ENCODE data around the gene CLEC1A.

CLEC1A gene

GRCh38 chr12:10097521-10097920 lies 1.3 kb downstream of the CLEC1A start:
- no peak for DNase-seq

GRCh38 chr12:10095971-10096370 lies 2.8 kb downstream of the CLEC1A start:
- no peak for DNase-seq

DNA sequence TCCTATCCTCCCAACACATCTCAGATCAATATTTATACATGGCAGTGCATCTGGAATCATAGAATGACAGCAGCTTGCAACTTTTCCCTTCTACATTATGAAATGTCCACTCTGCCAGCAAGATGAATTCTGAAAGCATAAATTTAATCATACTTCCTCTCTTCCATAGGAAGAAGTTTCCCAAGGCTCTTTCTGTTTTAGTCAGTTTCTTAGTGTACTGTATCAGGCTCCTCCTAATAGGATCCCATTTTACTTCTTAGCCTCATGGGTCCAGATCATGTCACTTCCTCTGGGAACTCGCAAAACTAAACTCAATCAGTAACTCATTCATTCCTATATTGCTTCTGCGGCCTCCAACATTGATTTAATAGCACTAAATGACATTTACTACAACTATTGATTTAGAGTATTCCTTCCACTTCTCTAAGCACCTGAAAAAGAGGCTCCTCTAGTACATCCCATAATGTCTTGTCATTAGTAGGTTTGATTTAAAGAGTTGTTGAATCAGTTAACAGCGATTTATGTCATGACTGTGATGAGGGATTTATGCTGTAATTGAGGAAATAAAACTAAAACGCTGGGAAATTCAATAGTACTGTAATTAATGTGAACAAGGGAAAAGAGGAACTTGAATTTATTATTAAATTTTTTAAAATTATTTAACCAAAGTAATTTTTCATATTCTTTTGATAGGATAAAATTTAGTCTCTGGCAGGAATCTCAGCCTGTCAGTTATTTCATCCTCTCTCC lies 4.0 kb downstream of the CLEC1A start:
- no peak for DNase-seq

DNA sequence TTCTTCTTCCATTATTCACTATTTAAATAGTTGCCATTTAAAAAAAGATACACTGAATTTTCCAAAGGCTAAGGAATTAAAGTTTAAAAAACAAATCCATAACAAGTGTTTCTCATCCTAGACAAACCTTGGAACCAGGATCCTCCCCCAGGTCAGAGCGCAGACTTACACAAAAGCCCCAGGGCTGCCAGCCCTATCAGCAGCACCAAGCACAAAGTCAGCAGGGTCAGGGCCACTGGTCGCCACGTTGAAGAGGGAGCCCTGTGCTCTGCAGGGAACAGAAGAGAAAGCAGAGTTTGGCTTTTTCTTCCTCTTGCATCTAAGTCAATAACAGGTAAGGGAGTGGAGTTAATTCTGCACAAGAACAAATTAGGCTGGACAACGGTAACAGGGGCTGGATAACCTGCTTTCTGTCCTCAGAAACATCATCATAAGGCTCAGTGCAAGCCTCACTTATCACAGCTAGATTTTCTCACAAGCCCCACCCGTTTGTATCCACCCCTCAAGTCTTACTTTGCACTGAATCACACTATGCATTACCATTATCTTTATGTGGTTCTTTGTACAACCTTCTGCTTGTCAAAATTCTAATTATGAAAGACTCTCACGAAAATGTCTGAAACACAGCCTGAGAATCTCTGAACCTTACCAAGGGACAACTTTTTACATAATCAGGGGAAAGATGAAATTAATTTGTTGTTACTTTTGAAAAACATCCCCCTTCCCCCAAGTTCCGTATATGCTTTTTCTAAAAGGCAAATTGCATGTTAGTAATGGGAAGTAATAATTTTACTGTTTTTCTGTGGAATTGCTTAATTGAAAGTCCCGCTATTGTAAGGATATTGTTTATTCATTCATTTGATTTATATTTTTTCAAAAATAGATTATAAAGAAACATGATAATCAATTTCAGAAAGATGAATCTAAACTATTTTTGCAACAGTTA lies 9.6 kb downstream of the CLEC1A start:
- no peak for DNase-seq

DNA sequence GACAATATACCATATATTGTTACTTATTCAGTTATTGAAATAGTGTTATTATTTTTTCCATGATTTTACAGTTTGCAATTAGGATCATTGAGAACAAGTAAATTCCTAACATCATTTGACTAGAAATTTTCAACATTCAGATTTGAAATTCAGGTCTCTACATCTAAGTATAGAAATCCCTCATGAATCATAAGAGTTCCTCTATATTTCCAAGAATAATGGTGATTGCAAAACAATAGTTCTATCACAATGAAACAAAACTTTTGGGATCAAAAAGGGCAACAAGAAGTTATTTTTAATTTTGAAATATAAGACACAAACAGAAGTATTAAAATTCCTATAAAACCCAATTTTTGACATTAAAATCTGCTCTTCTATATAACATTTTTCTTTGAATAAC lies 10.8 kb downstream of the CLEC1A start:
- no peak for DNase-seq

DNA sequence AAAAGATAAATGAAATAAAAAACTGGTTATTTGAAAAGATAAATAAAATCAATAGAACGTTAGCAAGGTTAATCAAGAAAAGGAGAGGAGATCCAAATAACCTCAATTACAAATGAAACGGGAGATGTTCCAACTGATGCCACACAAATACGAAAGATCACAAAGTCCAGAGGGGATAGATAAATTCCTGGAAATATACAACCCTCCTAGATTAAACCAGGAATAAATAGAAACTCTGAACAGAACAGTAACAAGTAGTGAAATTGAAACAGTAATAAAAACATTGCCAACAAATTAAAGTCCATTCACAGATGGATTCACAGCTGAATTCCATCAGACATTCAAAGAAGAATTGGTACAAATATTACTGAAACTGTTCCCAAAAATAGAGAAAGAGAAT lies 12.4 kb downstream of the CLEC1A start:
- no peak for DNase-seq

- no peak for DNase-seq
These were observed 14.1 kb downstream of the CLEC1A start for GRCh38 chr12:10084733-10085132.

DNA sequence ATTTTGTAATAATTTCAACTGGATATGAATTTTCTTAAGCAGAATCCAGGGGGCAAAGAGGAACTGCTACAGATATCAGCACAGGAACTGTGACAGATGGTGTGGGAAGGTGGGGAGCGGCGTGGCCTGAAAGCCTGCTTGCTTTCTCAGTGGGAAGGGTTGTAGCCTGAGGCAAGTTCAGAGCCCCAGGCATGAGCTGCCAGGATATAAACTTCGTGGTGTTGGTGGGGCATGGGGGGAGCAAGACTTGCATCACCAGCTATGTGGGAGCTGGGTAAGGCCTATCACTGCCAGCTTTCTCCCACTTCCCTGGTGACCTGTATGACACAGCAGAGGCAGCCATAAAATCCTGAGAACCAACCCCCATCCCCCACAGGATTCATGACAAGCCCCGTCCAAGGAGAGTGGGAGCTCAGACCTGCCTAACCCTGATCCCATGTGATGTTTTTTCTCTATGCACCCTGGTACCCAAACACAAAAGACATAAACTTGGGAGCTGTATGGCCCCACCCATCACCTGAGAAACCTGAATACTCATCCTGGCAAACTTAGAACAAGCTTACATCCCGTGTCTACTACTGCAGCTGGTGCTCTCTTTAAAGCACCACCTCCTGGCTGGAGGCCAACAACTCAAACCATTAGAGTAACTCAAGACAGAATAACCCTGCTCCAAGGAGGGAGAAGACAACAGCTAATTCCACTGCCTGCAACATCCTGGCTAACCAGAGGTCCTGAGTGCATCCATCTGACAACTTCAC lies 16.5 kb downstream of the CLEC1A start:
- peak; percentile 14 for DNase-seq

DNA sequence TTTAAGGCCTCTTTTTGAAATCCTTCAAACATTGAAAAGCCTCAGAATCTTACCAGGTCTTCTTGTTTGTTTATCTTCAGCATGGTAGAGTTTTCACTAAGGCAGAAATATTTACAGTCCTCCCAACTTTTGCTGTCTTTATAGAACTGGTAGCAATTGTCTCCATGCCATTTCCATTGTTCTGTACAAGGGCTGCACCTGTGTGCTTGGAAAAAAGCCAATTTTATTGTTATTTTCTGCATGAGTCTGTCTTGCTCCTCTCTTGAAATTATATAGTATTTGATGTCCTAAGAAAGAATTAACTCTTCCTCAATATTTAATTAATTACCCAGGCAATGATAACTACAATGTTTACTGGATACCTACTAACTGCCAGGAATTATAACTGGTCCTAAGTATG lies 23.3 kb downstream of the CLEC1A start:
- DNase-seq = no peak

- DNase-seq = no peak
These were observed 25.5 kb downstream of the CLEC1A start for GRCh38 chr12:10073261-10073660.

DNA sequence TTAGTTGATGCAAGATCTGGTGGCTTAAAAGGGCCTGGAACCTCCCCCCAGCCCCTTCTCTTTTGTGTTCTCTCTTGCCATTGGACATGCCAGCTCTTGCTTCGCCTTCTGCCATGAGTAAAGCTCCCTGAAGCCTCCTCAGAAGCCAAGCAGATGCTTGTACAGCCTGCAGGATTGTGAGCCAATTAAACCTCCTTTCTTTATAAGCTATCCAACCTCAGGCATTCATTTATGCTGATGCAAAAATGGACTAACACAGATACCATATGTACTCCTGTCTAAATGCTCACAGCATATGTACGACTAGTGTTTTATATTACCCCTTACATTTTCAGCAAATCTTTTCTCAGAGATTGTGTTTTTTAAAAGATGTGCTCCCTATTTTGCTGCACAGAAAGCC lies 26.7 kb downstream of the CLEC1A start:
- no peak for DNase-seq

- DNase-seq = no peak
These were observed 28.4 kb downstream of the CLEC1A start for GRCh38 chr12:10070380-10070779.

DNA sequence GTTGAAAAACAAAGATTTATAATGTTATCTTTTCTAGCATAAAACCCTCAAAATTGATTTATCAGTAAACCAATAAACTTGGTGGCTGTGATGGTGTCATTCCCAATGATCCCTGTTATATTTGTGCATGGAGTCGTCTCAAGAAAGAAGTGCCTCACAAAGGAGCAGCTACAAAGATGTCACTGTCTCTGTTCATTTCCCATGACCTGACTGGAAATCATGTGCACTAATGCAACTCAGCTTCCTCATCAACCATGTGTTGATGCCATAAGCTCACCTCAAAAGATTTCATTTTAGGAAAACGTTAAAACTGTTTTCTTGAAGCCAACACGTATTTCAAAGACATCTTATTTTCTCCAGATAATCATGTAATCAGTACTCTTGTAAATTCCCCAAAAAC lies 28.8 kb downstream of the CLEC1A start:
- no peak for DNase-seq

GRCh38 chr12:10069099-10069498 lies 29.7 kb downstream of the CLEC1A start:
- no peak for DNase-seq

DNA sequence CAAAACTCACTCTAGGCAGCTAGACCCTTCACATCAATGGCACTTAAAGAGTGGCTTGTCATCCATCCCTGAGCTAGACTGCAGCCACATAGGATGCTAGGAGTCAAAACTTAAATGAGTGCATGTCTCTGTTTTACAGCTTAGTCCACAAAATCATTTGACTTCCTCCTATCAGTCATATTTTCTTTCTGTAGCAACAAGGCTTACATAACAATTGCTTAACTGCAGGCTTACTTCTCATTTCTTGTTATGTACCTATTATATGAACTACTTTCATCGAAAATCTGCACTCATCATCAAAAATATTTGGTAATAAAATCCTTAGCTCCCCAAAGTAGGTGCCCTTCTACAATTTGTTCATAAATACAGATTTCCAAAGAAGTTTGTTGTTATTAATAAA lies 30.1 kb downstream of the CLEC1A start:
- no peak for DNase-seq

GRCh38 chr12:10067942-10068341 lies 30.8 kb downstream of the CLEC1A start:
- no peak for DNase-seq

DNA sequence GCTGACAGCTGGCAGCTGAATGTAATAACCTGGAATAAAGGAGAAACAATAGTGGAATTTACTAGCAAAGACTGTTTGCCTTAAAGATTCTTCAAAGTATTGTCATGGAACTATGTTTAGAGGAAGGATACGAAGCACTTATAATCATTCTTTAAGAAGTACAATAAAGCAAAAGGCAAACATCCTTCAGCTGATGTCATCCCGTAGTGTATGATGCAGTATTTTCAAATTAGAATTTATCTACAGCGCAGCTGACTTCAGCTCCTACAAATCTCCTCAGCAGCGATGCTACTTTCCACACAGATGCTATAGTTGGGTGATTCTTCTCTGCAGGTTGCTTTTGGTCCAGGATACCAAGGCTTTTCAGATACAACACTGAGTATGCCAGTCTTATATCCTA lies 31.5 kb downstream of the CLEC1A start:
- DNase-seq = no peak

GRCh38 chr12:10065241-10065640 lies 33.5 kb downstream of the CLEC1A start:
- DNase-seq = no peak

- no peak for DNase-seq
These were observed 40.4 kb downstream of the CLEC1A start for GRCh38 chr12:10058387-10058786.

GRCh38 chr12:10052193-10052913 lies 46.4 kb downstream of the CLEC1A start:
- DNase-seq = no peak

DNA sequence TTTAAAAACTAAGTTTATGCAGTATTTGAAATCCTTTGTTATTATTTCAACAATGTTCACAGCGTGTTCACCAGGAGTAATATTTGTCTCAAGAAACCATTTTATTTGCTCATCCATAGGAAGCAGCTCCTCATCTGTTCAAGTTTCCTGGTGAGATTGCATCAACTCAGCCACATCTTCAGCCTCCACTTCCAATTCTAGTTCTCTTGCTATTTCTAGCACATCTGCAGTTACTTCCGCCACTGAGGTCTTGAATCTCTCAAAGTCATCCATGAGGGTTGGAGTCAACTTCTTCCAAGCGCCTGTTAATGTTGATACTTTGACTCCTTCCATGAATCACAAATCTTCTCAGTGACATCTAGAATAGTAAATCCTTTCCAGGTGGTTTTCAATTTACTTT lies 50.3 kb downstream of the CLEC1A start:
- DNase-seq = no peak

DNA sequence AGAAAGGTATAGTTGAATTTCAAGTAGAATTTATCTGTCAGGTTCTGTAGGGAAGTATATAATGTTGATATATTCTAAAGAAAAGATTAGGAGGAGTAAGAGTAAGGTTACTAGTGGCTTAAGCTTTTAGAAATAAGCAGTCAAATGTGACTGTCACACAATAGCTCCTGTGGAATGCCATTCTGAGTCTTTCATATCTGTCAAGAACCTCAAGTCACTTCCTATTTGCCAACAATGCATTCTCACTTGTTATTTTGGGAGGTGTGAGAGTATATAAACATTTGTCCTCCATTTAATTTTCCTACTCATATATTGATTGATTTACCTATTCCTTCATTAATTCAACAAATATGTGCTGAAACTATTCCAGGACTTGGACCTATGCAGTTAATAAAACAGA lies 56.6 kb downstream of the CLEC1A start:
- DNase-seq = no peak

All from NCI-H146 (cell line).